Body of pancreas (tissue), 4 donors: ENCODE measurements around the gene SORCS1. TPM values are rescaled to one million over a fixed set of nuclear protein-coding genes. Genes with fewer than 3 reads are reported as not detected.

Experiments
- ATAC-seq: fragments of 150-250 bp; one replicate; pipeline ENCODE4 v1.9.1; 2016
- DNase-seq, 4 donors: peaks; one replicate each; pipeline ENCODE4 v3.0.0-alpha.2; 2019
- H3K27ac ChIP-seq, 4 donors: fragments of 200-600 bp; sonication (generic); 1 replicate in 3 of 4; 2 replicates in 1 of 4; pipeline versions ENCODE4 v1.5.1 to v1.6.1; 2016 to 2019; ENCODE audit warnings: mild to moderate bottlenecking in 1 of 4, mixed read lengths in 1 of 4, moderate library complexity in 1 of 4
- H3K27me3 ChIP-seq, 2 donors: fragments of 200-600 bp; sonication (generic); one replicate each; pipeline ENCODE4 v1.6.0; 2016; ENCODE audit warnings: mild to moderate bottlenecking in 1 of 2
- H3K36me3 ChIP-seq, 2 donors: fragments of 200-600 bp; sonication (generic); replicated peaks in 1 of 2; 2 replicates each; pipeline ENCODE4 v1.5.1; 2016; ENCODE audit warnings: low read depth in 2 of 2; ENCODE audit not compliant: insufficient read depth in 1 of 2
- H3K4me1 ChIP-seq: fragments of 200-600 bp; sonication (generic); one replicate; pipeline ENCODE4 v1.6.0; 2016
- H3K4me3 ChIP-seq, 2 donors: fragments of 200-600 bp; sonication (generic); 1 replicate in 1 of 2; 2 replicates in 1 of 2; pipeline ENCODE4 v1.5.1; 2016 to 2019
- H3K9me3 ChIP-seq, 3 donors: fragments of 200-600 bp; sonication (generic); 1 replicate in 2 of 3; 2 replicates in 1 of 3; pipeline ENCODE4 v1.5.1; 2016
- POLR2A ChIP-seq, 3 donors: fragments of 450-650 bp; IDR thresholded peaks; one replicate each; pipeline ENCODE4 v1.6.1; 2016; ENCODE audit warnings: antibody characterized with exemption in 3 of 3, mild to moderate bottlenecking in 2 of 3
- WGBS, 2 donors: methylation state at CpG; one replicate each; pipeline ENCODE4 v1.1.5; 2017; 5-methylcytosine and 5-hydroxymethylcytosine counted together
- intact Hi-C: fragments of 100-400 bp; cut with DNase I; formaldehyde crosslinking; loops from one replicate; pipeline ENCODE4 v1.15.1; 2023
- total RNA-seq, 2 donors: library from RNA; depleted of rRNA; stranded (reverse); fragments of >200 nt; gene quantifications; one replicate each; pipeline ENCODE4 v1.1.0, GENCODE V29; 2016
- TF ChIP-seq, protein P1 (sequence below), 7 experiments: fragments of 450-650 bp in 4 of 7; fragments of 200-600 bp in 3 of 7; sonication (generic) in 3 of 7; IDR thresholded peaks; one replicate each; pipeline ENCODE4 v1.5.1; 2016 to 2019; ENCODE audit warnings: antibody characterized with exemption in 7 of 7

The SORCS1 gene
- total RNA-seq, 2 donors from 2014 or later: 1.3 to 6.0 TPM

- intact Hi-C loops: no loop called here
- H3K4me3 ChIP-seq: no peak overlapping the region
- 46 to 94% methylated on average over 1 of the region's 1 CpG for WGBS, 2 donors
- ATAC-seq (no peak), DNase-seq (no peak)
- no peaks in the 10 kb centered on the region for H3K9me3 ChIP-seq
- H3K36me3 ChIP-seq: no peaks in the 10 kb centered on the region
- no peak for TF ChIP-seq POLR2A (IDR thresholded peaks at IDR 0.05)
- TF ChIP-seq, protein P1, sequence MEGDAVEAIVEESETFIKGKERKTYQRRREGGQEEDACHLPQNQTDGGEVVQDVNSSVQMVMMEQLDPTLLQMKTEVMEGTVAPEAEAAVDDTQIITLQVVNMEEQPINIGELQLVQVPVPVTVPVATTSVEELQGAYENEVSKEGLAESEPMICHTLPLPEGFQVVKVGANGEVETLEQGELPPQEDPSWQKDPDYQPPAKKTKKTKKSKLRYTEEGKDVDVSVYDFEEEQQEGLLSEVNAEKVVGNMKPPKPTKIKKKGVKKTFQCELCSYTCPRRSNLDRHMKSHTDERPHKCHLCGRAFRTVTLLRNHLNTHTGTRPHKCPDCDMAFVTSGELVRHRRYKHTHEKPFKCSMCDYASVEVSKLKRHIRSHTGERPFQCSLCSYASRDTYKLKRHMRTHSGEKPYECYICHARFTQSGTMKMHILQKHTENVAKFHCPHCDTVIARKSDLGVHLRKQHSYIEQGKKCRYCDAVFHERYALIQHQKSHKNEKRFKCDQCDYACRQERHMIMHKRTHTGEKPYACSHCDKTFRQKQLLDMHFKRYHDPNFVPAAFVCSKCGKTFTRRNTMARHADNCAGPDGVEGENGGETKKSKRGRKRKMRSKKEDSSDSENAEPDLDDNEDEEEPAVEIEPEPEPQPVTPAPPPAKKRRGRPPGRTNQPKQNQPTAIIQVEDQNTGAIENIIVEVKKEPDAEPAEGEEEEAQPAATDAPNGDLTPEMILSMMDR (IDR thresholded peaks at IDR 0.05): no peak
- H3K4me1 ChIP-seq: peaks cover 16% of the 10 kb centered on the region
- peak overlapping the region in 2 of 4 donors; percentile 12 to 44 for H3K27ac ChIP-seq
- H3K27me3 ChIP-seq: no peaks in the 10 kb centered on the region
Measured at GRCh38 chr10:106960812-106961211, 203.7 kb downstream of the SORCS1 start.

- no peak for DNase-seq
- no peak for TF ChIP-seq POLR2A (IDR thresholded peaks at IDR 0.05)
- TF ChIP-seq, protein P1 (IDR thresholded peaks at IDR 0.05): no peak
- no peak overlapping the region for H3K27ac ChIP-seq
- H3K9me3 ChIP-seq: no peaks in the 10 kb centered on the region
- no peaks in the 10 kb centered on the region for H3K36me3 ChIP-seq
- no peak overlapping the region for H3K4me3 ChIP-seq
- H3K4me1 ChIP-seq: peaks cover 16% of the 10 kb centered on the region
- no peaks in the 10 kb centered on the region for H3K27me3 ChIP-seq
- WGBS, 2 donors: 45 to 57% methylated on average over 3 of the region's 3 CpGs
- intact Hi-C loops: no loop called here
- ATAC-seq: no peak
Measured at GRCh38 chr10:106959521-106959920, 205.0 kb downstream of the SORCS1 start.

DNA sequence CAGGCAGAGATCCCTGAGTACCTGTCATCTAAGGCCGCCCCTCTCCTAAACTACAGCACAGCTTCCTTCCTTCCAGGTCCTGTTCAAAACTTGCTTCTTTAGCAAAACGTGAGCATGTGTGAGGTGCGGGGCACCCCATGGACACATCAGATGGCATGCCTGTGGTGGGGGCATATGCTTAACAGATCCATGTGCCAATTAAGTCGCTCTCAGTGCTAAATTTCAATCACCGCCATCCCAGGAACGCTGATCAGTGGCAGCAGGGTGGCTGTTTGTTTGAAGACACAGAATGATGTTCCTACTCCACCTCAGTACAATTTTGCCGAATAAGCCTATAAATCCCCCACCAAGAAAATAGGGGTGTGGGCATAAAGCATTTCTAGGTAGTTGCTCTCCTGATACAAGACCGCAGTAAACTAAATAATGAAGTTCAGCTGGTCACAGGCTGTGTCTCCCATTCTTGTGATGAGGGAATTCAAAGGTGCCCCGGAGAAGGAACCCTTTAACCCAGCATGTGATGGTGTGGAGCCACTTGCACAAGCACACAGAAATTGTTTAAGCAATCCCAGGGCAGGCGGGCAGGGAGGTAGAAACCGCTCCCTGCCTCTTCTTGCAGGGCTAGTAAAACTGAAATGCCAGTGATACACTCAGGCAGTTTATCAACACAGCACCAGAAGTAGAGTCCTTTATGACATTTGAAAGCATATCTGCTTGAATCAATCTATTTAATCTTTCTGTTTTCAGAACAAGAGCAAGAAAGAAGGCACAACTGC is 205.7 kb downstream of the SORCS1 start:
- intact Hi-C loops: no loop called here
- WGBS, 2 donors: 56 to 60% methylated on average over 11 of the region's 11 CpGs
- H3K4me3 ChIP-seq: no peak overlapping the region
- no peak for ATAC-seq
- peak in 1 of 4 donors; percentile 30 for DNase-seq
- TF ChIP-seq POLR2A (IDR thresholded peaks at IDR 0.05): no peak
- TF ChIP-seq, protein P1 (IDR thresholded peaks at IDR 0.05): no peak
- peaks cover 16% of the 10 kb centered on the region for H3K4me1 ChIP-seq
- H3K36me3 ChIP-seq: no peaks in the 10 kb centered on the region
- H3K27ac ChIP-seq: peak overlapping the region in 1 of 4 donors; percentile 27
- H3K27me3 ChIP-seq: no peaks in the 10 kb centered on the region
- H3K9me3 ChIP-seq: no peaks in the 10 kb centered on the region

DNA sequence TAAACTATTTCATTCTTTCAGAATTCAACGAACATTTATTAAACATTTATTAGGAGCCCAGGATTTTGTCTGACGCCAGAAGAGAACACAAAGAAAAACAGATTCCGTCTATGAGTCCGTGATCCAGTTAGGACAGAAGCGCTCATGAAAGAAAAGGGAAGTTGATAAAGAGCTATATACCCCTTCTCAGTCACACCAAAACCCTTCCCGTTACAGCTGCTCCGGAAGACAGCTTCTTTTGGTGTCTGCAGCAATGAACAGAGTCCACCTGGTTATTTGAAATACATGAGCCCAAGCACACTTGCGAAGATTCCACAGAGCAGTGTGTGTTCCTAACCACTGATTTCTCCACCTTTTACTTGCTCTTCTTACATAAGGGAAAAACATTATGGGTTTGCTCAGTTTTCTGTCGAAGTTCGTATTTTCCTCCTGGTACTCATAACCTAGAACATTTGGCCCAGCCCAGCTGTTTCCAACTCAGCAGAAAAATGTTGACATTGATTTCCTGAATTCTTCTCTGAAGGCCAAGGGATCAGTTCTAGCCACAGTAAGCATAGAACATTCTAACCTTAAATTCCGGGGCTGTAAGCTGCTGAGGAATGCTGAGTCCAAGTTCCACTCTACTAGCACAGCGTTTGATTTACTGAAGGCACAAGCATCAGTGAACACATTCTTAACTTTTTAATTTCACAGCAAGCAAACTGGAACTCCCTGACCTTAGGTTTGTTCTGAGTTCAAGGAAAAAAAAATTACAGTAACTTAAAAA is 206.5 kb downstream of the SORCS1 start:
- no peak for TF ChIP-seq POLR2A (IDR thresholded peaks at IDR 0.05)
- TF ChIP-seq, protein P1 (IDR thresholded peaks at IDR 0.05): no peak
- no peaks in the 10 kb centered on the region for H3K9me3 ChIP-seq
- peaks cover 16% of the 10 kb centered on the region for H3K4me1 ChIP-seq
- ATAC-seq (no peak), DNase-seq (peak in 1 of 4 donors; percentile 28)
- H3K36me3 ChIP-seq: no peaks in the 10 kb centered on the region
- H3K27me3 ChIP-seq: no peaks in the 10 kb centered on the region
- WGBS, 2 donors: 53 to 66% methylated on average over 12 of the region's 12 CpGs
- intact Hi-C loops: no loop called here
- H3K27ac ChIP-seq: peak overlapping the region in 2 of 4 donors; percentile 8 to 27
- no peak overlapping the region for H3K4me3 ChIP-seq
